ENCODE measurements around the gene ZNF319. TPM values are rescaled to one million over a fixed set of nuclear protein-coding genes. Genes with fewer than 3 reads are reported as not detected.

The ZNF319 gene
- polyA plus RNA-seq, 3 donors: 1.9 to 11.5 (median 4.7) TPM

- 47% methylated on average over 2 of the region's 2 CpGs for WGBS (ENCODE audit: insufficient coverage)
- intact Hi-C loops (cut with micrococcal nuclease): no loop called here
- Histone ChIP-seq H3K9me3 (replicated peaks in 1 of 2; ENCODE audit: control insufficient read depth in 1 of 2, insufficient read depth in 1 of 2, low read length in 2 of 2) (no peaks in the 10 kb centered on the region), H3K27ac (ENCODE audit: low read depth in 1 of 2, low read length in 2 of 2) (no peak overlapping the region), H3K4me1 (ENCODE audit: control insufficient read depth in 1 of 2, insufficient read depth in 2 of 2, low read length in 2 of 2) (no peaks in the 10 kb centered on the region), H3K4me3 (replicated peaks in 1 of 3; ENCODE audit: low read depth in 2 of 3, low read length in 3 of 3) (no peak overlapping the region), H4K20me1 (ENCODE audit: insufficient read depth, low read length) (no peaks in the 10 kb centered on the region), H3K36me3 (replicated peaks in 1 of 2; ENCODE audit: control insufficient read depth in 1 of 2, insufficient read depth in 2 of 2, low read length in 2 of 2) (no peaks in the 10 kb centered on the region), H3K4me2 (replicated peaks; ENCODE audit: extremely low read depth, low read length, poor library complexity, severe bottlenecking) (no peak overlapping the region), H3K79me2 (ENCODE audit: insufficient read depth, low read length) (no peaks in the 10 kb centered on the region), H2AFZ (ENCODE audit: insufficient read depth, low read depth, low read length, poor library complexity, severe bottlenecking) (no peak overlapping the region), H3K27me3 (ENCODE audit: control insufficient read depth in 2 of 2, insufficient read depth in 2 of 2, low read length in 2 of 2) (no peaks in the 10 kb centered on the region), H3K9ac (ENCODE audit: insufficient read depth, low read length, poor library complexity, severe bottlenecking) (no peak overlapping the region)
- peak in 1 of 3 donors; percentile 12 for DNase-seq
- no peak for TF ChIP-seq CTCF (IDR thresholded peaks at IDR 0.05)
- Mint-ChIP-seq H3K4me1 (peaks cover 5% of the 10 kb centered on the region), H3K27ac (no peak overlapping the region), H3K9me3 (peaks cover 0 to 6% (median 0%) of the 10 kb centered on the region in 7 donors), H3K27me3 (ENCODE audit: low read depth in 3 of 3) (peaks cover 0 to 4% (median 0%) of the 10 kb centered on the region in 3 donors), H3K36me3 (no peaks in the 10 kb centered on the region), H3K4me3 (no peak overlapping the region)
Measured at GRCh38 chr16:57947261-57947660, 53.2 kb downstream of the ZNF319 start.

GRCh38 chr16:57946181-57946801 lies 54.2 kb downstream of the ZNF319 start:
- no peaks in the 10 kb centered on the region for H3K36me3 Mint-ChIP-seq
- Histone ChIP-seq H3K27ac (ENCODE audit: low read depth in 1 of 2, low read length in 2 of 2) (no peak overlapping the region), H3K9me3 (replicated peaks in 1 of 2; ENCODE audit: control insufficient read depth in 1 of 2, insufficient read depth in 1 of 2, low read length in 2 of 2) (no peaks in the 10 kb centered on the region), H3K27me3 (ENCODE audit: control insufficient read depth in 2 of 2, insufficient read depth in 2 of 2, low read length in 2 of 2) (no peaks in the 10 kb centered on the region), H3K79me2 (ENCODE audit: insufficient read depth, low read length) (no peaks in the 10 kb centered on the region), H3K4me3 (replicated peaks in 1 of 3; ENCODE audit: low read depth in 2 of 3, low read length in 3 of 3) (no peak overlapping the region), H3K4me1 (ENCODE audit: control insufficient read depth in 1 of 2, insufficient read depth in 2 of 2, low read length in 2 of 2) (no peaks in the 10 kb centered on the region), H2AFZ (ENCODE audit: insufficient read depth, low read depth, low read length, poor library complexity, severe bottlenecking) (no peak overlapping the region), H3K4me2 (replicated peaks; ENCODE audit: extremely low read depth, low read length, poor library complexity, severe bottlenecking) (no peak overlapping the region), H3K9ac (ENCODE audit: insufficient read depth, low read length, poor library complexity, severe bottlenecking) (no peak overlapping the region), H3K36me3 (replicated peaks in 1 of 2; ENCODE audit: control insufficient read depth in 1 of 2, insufficient read depth in 2 of 2, low read length in 2 of 2) (no peaks in the 10 kb centered on the region), H4K20me1 (ENCODE audit: insufficient read depth, low read length) (no peaks in the 10 kb centered on the region)
- H3K4me3 Mint-ChIP-seq: no peak overlapping the region
- no peak for DNase-seq
- WGBS (ENCODE audit: insufficient coverage): 94% methylated on average over 12 of the region's 13 CpGs
- H3K9me3 Mint-ChIP-seq: peaks cover 0 to 6% (median 0%) of the 10 kb centered on the region in 7 donors
- H3K4me1 Mint-ChIP-seq: peaks cover 5% of the 10 kb centered on the region
- H3K27me3 Mint-ChIP-seq (ENCODE audit: low read depth in 3 of 3): peaks cover 0 to 3% (median 1%) of the 10 kb centered on the region in 3 donors
- no peak overlapping the region for H3K27ac Mint-ChIP-seq
- no peak for TF ChIP-seq CTCF (IDR thresholded peaks at IDR 0.05)
- intact Hi-C loops (cut with micrococcal nuclease): no loop called here

Data from CD14-positive monocyte (primary cell).